Measurements from ENCODE around the gene IL17RD. TPM values are rescaled to one million over a fixed set of nuclear protein-coding genes. Genes with fewer than 3 reads are reported as not detected.

The IL17RD gene
- total and polyA plus RNA-seq, 9 of the 15 experiments (the other 6 are each of a cell fraction or from before 2014, with no cell fraction given) = under 0.01 to 0.09 (median 0.04) TPM; not detected in 4

DNA sequence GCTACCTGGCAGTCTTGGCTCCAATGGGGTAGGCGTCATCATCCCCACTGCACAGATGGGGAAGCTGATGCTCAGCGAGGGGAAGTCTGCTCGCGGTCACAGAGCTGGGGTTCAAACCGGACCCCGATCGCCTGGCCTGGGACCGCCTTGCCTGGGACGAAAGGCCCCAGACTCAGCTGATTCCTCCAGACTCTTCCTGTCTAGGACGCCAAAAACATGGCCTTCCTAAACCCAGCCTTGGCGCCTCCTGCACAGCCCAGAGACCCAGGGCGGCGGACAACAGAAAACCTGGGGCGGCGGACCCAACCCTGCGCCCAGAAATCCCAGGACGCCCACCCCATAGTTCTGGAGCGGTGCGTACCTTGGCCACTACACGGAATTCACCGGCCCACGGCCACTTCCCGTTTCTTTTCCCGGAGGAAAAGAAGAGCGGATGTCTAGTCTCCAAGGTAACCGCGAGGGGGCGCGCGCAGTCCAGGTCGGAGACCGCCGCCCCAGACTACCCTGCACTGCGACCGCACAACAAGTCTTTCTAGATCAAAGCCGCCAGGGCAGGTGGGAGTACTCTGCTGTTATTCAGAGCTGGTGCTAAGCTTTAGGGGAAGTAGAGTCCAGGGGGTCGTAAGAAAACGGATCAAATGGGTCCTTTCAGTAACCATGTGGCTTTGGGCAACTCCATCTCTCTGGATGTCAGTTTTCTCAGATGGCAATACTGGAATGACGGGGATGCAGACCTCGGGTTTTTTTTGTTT, 4.9 kb upstream of the IL17RD start (continued):
- TF ChIP-seq ZBTB2 (IDR thresholded peaks at IDR 0.05) (no peak), CTBP1 (IDR thresholded peaks at IDR 0.05; ENCODE audit: borderline replicate concordance) (peak; percentile 26; the same call in 1 of the 2 replicates), ELF1 (tag; IDR thresholded peaks at IDR 0.05) (peak; percentile 33; the same call in 1 of the 2 replicates), ETV5 (CRISPR knock-in tag; IDR thresholded peaks at IDR 0.05; ENCODE audit: low read depth) (peak; percentile 62; the same call in 1 of the 2 replicates), TFAM (CRISPR knock-in tag; conservative IDR thresholded peaks at IDR 0.05) (no peak), RNF2 (IDR thresholded peaks at IDR 0.05) (no peak), MAFF (IDR thresholded peaks at IDR 0.05; ENCODE audit: low read length) (no peak), EWSR1 (IDR thresholded peaks at IDR 0.05; ENCODE audit: borderline replicate concordance, low read depth, partially characterized antibody) (no peak), DEAF1 (CRISPR knock-in tag; IDR thresholded peaks at IDR 0.05) (peak; percentile 49; the same call in 1 of the 2 replicates), RBM15 (IDR thresholded peaks at IDR 0.05; ENCODE audit: insufficient read depth, low read length) (no peak), NEUROD1 (IDR thresholded peaks at IDR 0.05; ENCODE audit: borderline replicate concordance, low read depth, low read length, partially characterized antibody) (no peak)
- TF ChIP-seq, protein P1, sequence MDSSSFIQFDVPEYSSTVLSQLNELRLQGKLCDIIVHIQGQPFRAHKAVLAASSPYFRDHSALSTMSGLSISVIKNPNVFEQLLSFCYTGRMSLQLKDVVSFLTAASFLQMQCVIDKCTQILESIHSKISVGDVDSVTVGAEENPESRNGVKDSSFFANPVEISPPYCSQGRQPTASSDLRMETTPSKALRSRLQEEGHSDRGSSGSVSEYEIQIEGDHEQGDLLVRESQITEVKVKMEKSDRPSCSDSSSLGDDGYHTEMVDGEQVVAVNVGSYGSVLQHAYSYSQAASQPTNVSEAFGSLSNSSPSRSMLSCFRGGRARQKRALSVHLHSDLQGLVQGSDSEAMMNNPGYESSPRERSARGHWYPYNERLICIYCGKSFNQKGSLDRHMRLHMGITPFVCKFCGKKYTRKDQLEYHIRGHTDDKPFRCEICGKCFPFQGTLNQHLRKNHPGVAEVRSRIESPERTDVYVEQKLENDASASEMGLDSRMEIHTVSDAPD (CRISPR knock-in tag; IDR thresholded peaks at IDR 0.05) = no peak
- TF ChIP-seq, protein P2, sequence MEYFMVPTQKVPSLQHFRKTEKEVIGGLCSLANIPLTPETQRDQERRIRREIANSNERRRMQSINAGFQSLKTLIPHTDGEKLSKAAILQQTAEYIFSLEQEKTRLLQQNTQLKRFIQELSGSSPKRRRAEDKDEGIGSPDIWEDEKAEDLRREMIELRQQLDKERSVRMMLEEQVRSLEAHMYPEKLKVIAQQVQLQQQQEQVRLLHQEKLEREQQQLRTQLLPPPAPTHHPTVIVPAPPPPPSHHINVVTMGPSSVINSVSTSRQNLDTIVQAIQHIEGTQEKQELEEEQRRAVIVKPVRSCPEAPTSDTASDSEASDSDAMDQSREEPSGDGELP (CRISPR knock-in tag; IDR thresholded peaks at IDR 0.05; ENCODE audit: borderline replicate concordance) = 0 out of 2 replicates have a peak, but pooled peaks have one; percentile 9

All from K562 (cell line).